Tibial nerve (tissue), 3 donors: ENCODE results near the gene FOXA2.
"Not testable (repeated sequence)": the region's sequence is repeated elsewhere in the genome, so short reads cannot be mapped to it uniquely, and the experiment has no call there.

Source experiments
- CTCF ChIP-seq, 5 experiments: fragments of 200-600 bp in 3 of 5; fragments of 450-650 bp in 2 of 5; sonication (generic) in 3 of 5; IDR thresholded peaks; one replicate each; pipeline ENCODE4 v1.5.1; 2016 to 2019; ENCODE audit warnings: antibody characterized with exemption in 5 of 5, mild to moderate bottlenecking in 3 of 5, moderate library complexity in 2 of 5
- POLR2A ChIP-seq, 2 donors: fragments of 450-650 bp; IDR thresholded peaks; one replicate each; pipeline ENCODE4 v1.6.1; 2017; ENCODE audit warnings: antibody characterized with exemption in 2 of 2, mild to moderate bottlenecking in 2 of 2, moderate library complexity in 2 of 2

GRCh38 chr20:22550514-22550913, 33.9 kb downstream of the FOXA2 start:
- TF ChIP-seq CTCF, POLR2A (IDR thresholded peaks at IDR 0.05): not testable (repeated sequence)
